H1 (cell line): Measurements from ENCODE around the gene GRM7. TPM values are rescaled to one million over a fixed set of nuclear protein-coding genes. Genes with fewer than 3 reads are reported as not detected.

ENCODE experiments used
- CTCF ChIA-PET: fragments of 300-600 bp; sonication (Branson Sonifier 250); formaldehyde crosslinking; loops from one replicate; lab custom pipeline; 2021; ENCODE audit not compliant: partially characterized antibody; lab: Charles Lee
- POLR2A ChIA-PET: fragments of 300-600 bp; sonication (Branson Sonifier 250); formaldehyde crosslinking; loops from one replicate; lab custom pipeline; 2021; ENCODE audit warnings: inconsistent platforms; ENCODE audit not compliant: partially characterized antibody; lab: Charles Lee
- DNase-seq, 2 experiments: peaks; one replicate each; pipeline versions ENCODE4 v3.0.0 to v3.0.0-alpha.2; 2010 to 2022; ENCODE audit warnings: low spot score in 2 of 2, low read depth in 1 of 2, mixed read lengths in 1 of 2
- FAIRE-seq: peaks from 2 replicates; lab custom pipeline; 2011; peaks lifted over from hg19 to GRCh38; lab: Jason Lieb, UNC
- H2AFZ ChIP-seq: 2 replicates; pipeline ENCODE4 v1.8.1; 2012; ENCODE audit warnings: low read length, inconsistent platforms
- H2AK5ac ChIP-seq: 2 replicates; pipeline ENCODE4 v1.6.1; 2013; ENCODE audit warnings: low read depth, low read length
- H2BK120ac ChIP-seq: replicated peaks from 2 replicates; pipeline ENCODE3; 2013; ENCODE audit warnings: low read depth, low read length, inconsistent platforms
- H2BK12ac ChIP-seq: 2 replicates; pipeline ENCODE4 v1.6.1; 2013; ENCODE audit warnings: low read depth, low read length
- H2BK15ac ChIP-seq: 2 replicates; pipeline ENCODE4 v1.6.1; 2013; ENCODE audit warnings: low read length
- H2BK20ac ChIP-seq: 2 replicates; pipeline ENCODE4 v1.6.1; 2013; ENCODE audit warnings: low read length
- H2BK5ac ChIP-seq: 2 replicates; pipeline ENCODE4 v1.6.1; 2013; ENCODE audit warnings: low read depth, low read length
- H3K14ac ChIP-seq: 2 replicates; pipeline ENCODE4 v1.6.1; 2013; ENCODE audit warnings: inconsistent platforms; ENCODE audit not compliant: insufficient read length
- H3K18ac ChIP-seq: 2 replicates; pipeline ENCODE4 v1.6.1; 2013; ENCODE audit warnings: low read length; ENCODE audit errors: extremely low read depth
- H3K23ac ChIP-seq: 2 replicates; pipeline ENCODE4 v1.6.1; 2013; ENCODE audit warnings: inconsistent platforms; ENCODE audit not compliant: insufficient read length
- H3K23me2 ChIP-seq: 2 replicates; pipeline ENCODE4 v1.6.1; 2013; ENCODE audit warnings: low read depth, low read length
- H3K27ac ChIP-seq: 2 replicates; pipeline ENCODE4 v1.6.1; 2011; ENCODE audit warnings: low read depth, low read length, inconsistent platforms
- H3K27me3 ChIP-seq, 4 experiments: replicated peaks in 1 of 4; 1 replicate in 1 of 4; 2 replicates in 3 of 4; pipeline versions ENCODE4 v1.6.1 to v1.8.1; 2011 to 2013; ENCODE audit warnings: low read length in 3 of 4, mild to moderate bottlenecking in 3 of 4, inconsistent platforms in 2 of 4, mixed read lengths in 2 of 4, moderate library complexity in 1 of 4; ENCODE audit not compliant: control insufficient read depth in 3 of 4, insufficient read depth in 3 of 4; ENCODE audit errors: extremely low read depth in 1 of 4
- H3K36me3 ChIP-seq, 4 experiments: 2 replicates each; pipeline versions ENCODE4 v1.6.1 to v1.8.1; 2011 to 2013; ENCODE audit warnings: mild to moderate bottlenecking in 4 of 4, low read length in 3 of 4, moderate library complexity in 2 of 4, control low read depth in 1 of 4, inconsistent platforms in 1 of 4; ENCODE audit not compliant: insufficient read depth in 4 of 4, control insufficient read depth in 2 of 4
- H3K4ac ChIP-seq: replicated peaks from 2 replicates; pipeline ENCODE3; 2013; ENCODE audit warnings: low read length, low read depth, mixed read lengths, inconsistent platforms; ENCODE audit not compliant: insufficient read length
- H3K4me1 ChIP-seq, 4 experiments: replicated peaks in 1 of 4; 1 replicate in 1 of 4; 2 replicates in 3 of 4; pipeline versions ENCODE4 v1.6.1 to v1.8.1; 2011 to 2013; ENCODE audit warnings: low read length in 3 of 4, inconsistent platforms in 2 of 4, mixed read lengths in 1 of 4; ENCODE audit not compliant: insufficient read depth in 4 of 4, control insufficient read depth in 3 of 4
- H3K4me2 ChIP-seq, 2 experiments: 2 replicates each; pipeline versions ENCODE4 v1.6.1 to v1.8.1; 2011 to 2013; ENCODE audit warnings: low read depth in 2 of 2, low read length in 2 of 2, control low read depth in 1 of 2, inconsistent platforms in 1 of 2, mild to moderate bottlenecking in 1 of 2; ENCODE audit not compliant: insufficient read depth in 1 of 2
- H3K4me3 ChIP-seq, 4 experiments: fragments of 200-600, 300-600 bp in 1 of 4; sonication (generic), shearing (Covaris generic), sonication (Bioruptor Twin) in 1 of 4; 2 replicates each; pipeline versions ENCODE4 v1.5.1 to v1.8.1; 2011 to 2016; ENCODE audit warnings: low read length in 4 of 4, low read depth in 3 of 4, control low read depth in 2 of 4, inconsistent platforms in 2 of 4, mild to moderate bottlenecking in 2 of 4, mixed read lengths in 1 of 4, moderate library complexity in 1 of 4; ENCODE audit not compliant: insufficient read depth in 2 of 4; ENCODE audit errors: extremely low read depth in 1 of 4
- H3K56ac ChIP-seq: replicated peaks from 2 replicates; pipeline ENCODE3; 2013; ENCODE audit warnings: low read depth, mild to moderate bottlenecking, mixed read lengths, low read length, inconsistent platforms; ENCODE audit not compliant: insufficient read length
- H3K79me1 ChIP-seq: 2 replicates; pipeline ENCODE4 v1.6.1; 2013; ENCODE audit warnings: low read depth, low read length, control low read depth
- H3K79me2 ChIP-seq, 2 experiments: 2 replicates each; pipeline versions ENCODE4 v1.6.1 to v1.8.1; 2012 to 2013; ENCODE audit warnings: low read length in 2 of 2, mild to moderate bottlenecking in 2 of 2, inconsistent platforms in 1 of 2; ENCODE audit not compliant: insufficient read depth in 2 of 2, control insufficient read depth in 1 of 2
- H3K9ac ChIP-seq, 4 experiments: replicated peaks in 1 of 4; 1 replicate in 1 of 4; 2 replicates in 3 of 4; pipeline versions ENCODE4 v1.6.1 to v1.8.1; 2011 to 2013; ENCODE audit warnings: low read depth in 3 of 4, low read length in 3 of 4, control low read depth in 2 of 4, mild to moderate bottlenecking in 2 of 4, moderate library complexity in 2 of 4, inconsistent platforms in 1 of 4; ENCODE audit errors: extremely low read depth in 1 of 4
- H3K9me3 ChIP-seq, 2 experiments: 2 replicates each; pipeline versions ENCODE4 v1.6.1 to v1.8.1; 2012 to 2013; ENCODE audit warnings: mild to moderate bottlenecking in 2 of 2, moderate library complexity in 2 of 2, control low read depth in 1 of 2, inconsistent platforms in 1 of 2, low read depth in 1 of 2, low read length in 1 of 2, mixed read lengths in 1 of 2; ENCODE audit not compliant: insufficient read depth in 2 of 2
- H4K20me1 ChIP-seq, 2 experiments: replicated peaks in 1 of 2; 2 replicates each; pipeline versions ENCODE3 to v1.8.1; 2011 to 2013; ENCODE audit warnings: inconsistent platforms in 2 of 2, low read length in 2 of 2, mild to moderate bottlenecking in 1 of 2; ENCODE audit not compliant: insufficient read depth in 2 of 2, control insufficient read depth in 1 of 2
- H4K5ac ChIP-seq: 2 replicates; pipeline ENCODE4 v1.6.1; 2013; ENCODE audit warnings: low read length, low read depth, mixed read lengths, inconsistent platforms; ENCODE audit not compliant: insufficient read length
- H4K8ac ChIP-seq: 2 replicates; pipeline ENCODE4 v1.8.0; 2013; ENCODE audit warnings: mild to moderate bottlenecking, moderate library complexity, low read length, inconsistent platforms; ENCODE audit not compliant: insufficient read depth; ENCODE audit errors: extremely low read depth
- H4K91ac ChIP-seq: replicated peaks from 2 replicates; pipeline ENCODE3; 2013; ENCODE audit warnings: low read length, mixed read lengths, inconsistent platforms; ENCODE audit not compliant: insufficient read length
- ATF2 ChIP-seq: IDR thresholded peaks from 2 replicates; pipeline ENCODE4 v1.6.1; 2012; ENCODE audit warnings: low read length, inconsistent platforms
- BCL11A ChIP-seq, 2 experiments: IDR thresholded peaks; one replicate each; pipeline ENCODE4 v1.6.1; 2011; ENCODE audit warnings: low read depth in 2 of 2, low read length in 2 of 2, mild to moderate bottlenecking in 2 of 2
- CBX8 ChIP-seq: fragments of 300-800, 300-1000 bp; sonication (generic); IDR thresholded peaks from 2 replicates; pipeline ENCODE4 v1.7.1; 2016; ENCODE audit warnings: low read depth, low read length, borderline replicate concordance
- CREB1 ChIP-seq: IDR thresholded peaks from 2 replicates; pipeline ENCODE4 v1.6.1; 2012; ENCODE audit warnings: inconsistent platforms
- EGR1 ChIP-seq: IDR thresholded peaks from 2 replicates; pipeline ENCODE4 v1.6.1; 2011; ENCODE audit warnings: low read depth, low read length, borderline replicate concordance
- EP300 ChIP-seq, 2 experiments: IDR thresholded peaks; 1 replicate in 1 of 2; 2 replicates in 1 of 2; pipeline ENCODE4 v1.6.1; 2011 to 2012; ENCODE audit warnings: low read depth in 2 of 2, low read length in 2 of 2, mild to moderate bottlenecking in 2 of 2, borderline replicate concordance in 1 of 2, inconsistent platforms in 1 of 2, moderate library complexity in 1 of 2
- GABPA ChIP-seq: IDR thresholded peaks from 2 replicates; pipeline ENCODE4 v1.6.1; 2011; ENCODE audit warnings: mild to moderate bottlenecking, low read length, moderate library complexity, borderline replicate concordance; ENCODE audit not compliant: insufficient read depth
- JUN ChIP-seq: IDR thresholded peaks from 2 replicates; pipeline ENCODE4 v1.6.1; 2011; ENCODE audit warnings: low read depth, mild to moderate bottlenecking, improper control_type of control experiment, low read length
- KDM4A ChIP-seq: IDR thresholded peaks from one replicate; pipeline ENCODE4 v1.7.1; 2012; ENCODE audit warnings: low read depth, mild to moderate bottlenecking, moderate library complexity, low read length, inconsistent platforms; ENCODE audit not compliant: severe bottlenecking
- POLR2A ChIP-seq, 2 experiments: IDR thresholded peaks; 1 replicate in 1 of 2; 2 replicates in 1 of 2; pipeline ENCODE4 v1.6.1; 2011; ENCODE audit warnings: low read depth in 2 of 2, low read length in 2 of 2, mild to moderate bottlenecking in 2 of 2; ENCODE audit errors: control extremely low read depth in 1 of 2
- RNF2 ChIP-seq: fragments of 200-900, 300-1000 bp; sonication (generic); IDR thresholded peaks from 2 replicates; pipeline ENCODE4 v1.7.1; 2016; ENCODE audit warnings: borderline replicate concordance, low read depth, mild to moderate bottlenecking, antibody characterized with exemption, low read length; ENCODE audit not compliant: poor library complexity, severe bottlenecking; ENCODE audit errors: missing control alignments
- SAP30 ChIP-seq: fragments of 300-600 bp; sonication (generic); IDR thresholded peaks from 2 replicates; pipeline ENCODE4 v1.7.1; 2012; ENCODE audit warnings: low read length, moderate library complexity, mild to moderate bottlenecking, inconsistent platforms; ENCODE audit not compliant: insufficient read depth, insufficient replicate concordance
- SIN3A ChIP-seq, 2 experiments: IDR thresholded peaks in 1 of 2; conservative IDR thresholded peaks in 1 of 2; 2 replicates each; pipeline ENCODE4 v1.6.1; 2011 to 2012; ENCODE audit warnings: low read length in 2 of 2, improper control_type of control experiment in 1 of 2, low read depth in 1 of 2, mild to moderate bottlenecking in 1 of 2
- SP4 ChIP-seq: IDR thresholded peaks from 2 replicates; pipeline ENCODE4 v1.6.1; 2012; ENCODE audit warnings: low read length, inconsistent platforms
- polyA plus RNA-seq, 7 experiments: library from polyadenylated mRNA; depleted of rRNA in 3 of 7; stranded (reverse) in 5 of 7; unstranded in 2 of 7; fragments of >200 nt in 5 of 7; fragments of 200-250 nt in 2 of 7; gene quantifications; 1 replicate in 5 of 7; 2 replicates in 1 of 7; 4 replicates in 1 of 7; pipeline versions ENCODE4 v1.2.1 to v1.2.3, GENCODE V29; 2011 to 2013; ENCODE audit warnings: missing spikeins in 2 of 7, mixed read lengths in 2 of 7
- total RNA-seq: library from RNA; stranded (reverse); fragmentation: NEBNext Ultra II Directional; extraction: Animal tissue kit (Norgen Biotek cat#: 25700); gene quantifications from 2 replicates; pipeline ENCODE4 v1.2.1, GENCODE V29; 2021

GRM7 gene
- total and polyA plus RNA-seq, 2 of the 8 experiments (the other 6 are each of a cell fraction or from before 2014, with no cell fraction given) = 0.17 to 0.24 TPM

GRCh38 chr3:7242303-7242635, 381.4 kb downstream of the GRM7 start:
- Histone ChIP-seq H3K9me3 (no peaks in the 10 kb centered on the region), H3K79me2 (no peaks in the 10 kb centered on the region), H4K8ac (no peak overlapping the region), H2BK15ac (no peak overlapping the region), H3K4me2 (no peak overlapping the region), H4K91ac (no peak overlapping the region), H2BK5ac (no peak overlapping the region), H3K4me3 (no peak overlapping the region), H3K27me3 (no peaks in the 10 kb centered on the region), H3K23me2 (no peaks in the 10 kb centered on the region), H3K27ac (no peak overlapping the region), H3K18ac (no peak overlapping the region), H4K20me1 (no peaks in the 10 kb centered on the region), H3K4ac (no peak overlapping the region), H2AK5ac (no peak overlapping the region), H2BK20ac (no peak overlapping the region), H3K23ac (no peak overlapping the region), H3K4me1 (no peaks in the 10 kb centered on the region), H2BK12ac (no peak overlapping the region), H3K36me3 (no peaks in the 10 kb centered on the region), H3K79me1 (no peaks in the 10 kb centered on the region), H2AFZ (no peak overlapping the region), H2BK120ac (no peak overlapping the region), H3K14ac (no peak overlapping the region), H4K5ac (no peak overlapping the region), H3K9ac (no peak overlapping the region), H3K56ac (no peak overlapping the region)
- POLR2A ChIA-PET = no interaction called here
- CTCF ChIA-PET = interaction anchor here (1.5 to 1.9 kb wide), 2 partner anchors 19 to 200 kb away, joined by 3 to 4 read pairs; no protein-coding TSS in a partner anchor
- FAIRE-seq (no peak), DNase-seq (no peak)
- TF ChIP-seq KDM4A = no peak
- no peak for TF ChIP-seq CBX8
- TF ChIP-seq JUN = no peak
- no peak for TF ChIP-seq SAP30
- TF ChIP-seq BCL11A (IDR thresholded peaks at IDR 0.05; ENCODE audit: low read depth in 2 of 2, low read length in 2 of 2) = no peak
- no peak for TF ChIP-seq GABPA
- TF ChIP-seq RNF2 = no peak
- no peak for TF ChIP-seq ATF2
- TF ChIP-seq SIN3A (conservative IDR thresholded peaks at IDR 0.05 in 1 of 2, IDR thresholded peaks at IDR 0.05 in 1 of 2; ENCODE audit: low read depth in 1 of 2, low read length in 2 of 2) = no peak
- TF ChIP-seq CREB1 = no peak
- no peak for TF ChIP-seq EGR1
- no peak for TF ChIP-seq SP4
- no peak for TF ChIP-seq EP300 (IDR thresholded peaks at IDR 0.05; ENCODE audit: borderline replicate concordance in 1 of 2, low read depth in 2 of 2, low read length in 2 of 2)
- TF ChIP-seq POLR2A (IDR thresholded peaks at IDR 0.05; ENCODE audit: control extremely low read depth in 1 of 2, low read depth in 2 of 2, low read length in 2 of 2) = no peak
